Transverse colon (tissue), 4 donors: ENCODE results near the gene AKAP6. TPM values are rescaled to one million over a fixed set of nuclear protein-coding genes. Genes with fewer than 3 reads are reported as not detected.

Experiments
- DNase-seq: peaks from one replicate; pipeline ENCODE4 v3.0.0-alpha.2; 2019
- H3K27ac ChIP-seq, 4 donors: fragments of 200-600 bp; sonication (generic); 2 replicates each; pipeline ENCODE4 v1.5.1; 2016 to 2018; ENCODE audit warnings: inconsistent platforms in 4 of 4
- H3K27me3 ChIP-seq: fragments of 200-600 bp; sonication (generic); 2 replicates; pipeline ENCODE4 v1.5.1; 2017; ENCODE audit warnings: inconsistent platforms
- H3K36me3 ChIP-seq, 4 donors: fragments of 200-600 bp; sonication (generic); 2 replicates each; pipeline ENCODE4 v1.5.1; 2017 to 2019; ENCODE audit warnings: inconsistent platforms in 4 of 4
- H3K4me1 ChIP-seq, 4 donors: fragments of 200-600 bp; sonication (generic); 2 replicates each; pipeline ENCODE4 v1.5.1; 2017 to 2020; ENCODE audit warnings: inconsistent platforms in 4 of 4
- H3K4me3 ChIP-seq, 4 donors: fragments of 200-600 bp; sonication (generic); 1 replicate in 1 of 4; 2 replicates in 3 of 4; pipeline versions ENCODE4 v1.5.1 to v1.6.1; 2017 to 2019; ENCODE audit warnings: inconsistent platforms in 4 of 4
- H3K9me3 ChIP-seq, 2 donors: fragments of 200-600 bp; sonication (generic); 2 replicates each; pipeline ENCODE4 v1.5.1; 2017 to 2019; ENCODE audit warnings: inconsistent platforms in 2 of 2
- CTCF ChIP-seq, 5 experiments: fragments of 200-600 bp in 3 of 5; fragments of 450-650 bp in 2 of 5; sonication (generic) in 3 of 5; IDR thresholded peaks; 1 replicate in 2 of 5; 2 replicates in 3 of 5; pipeline ENCODE4 v1.5.1; 2016 to 2017; ENCODE audit warnings: antibody characterized with exemption in 5 of 5, inconsistent platforms in 3 of 5, mild to moderate bottlenecking in 2 of 5, moderate library complexity in 1 of 5
- EP300 ChIP-seq: sonication (generic); formaldehyde crosslinking; IDR thresholded peaks from one replicate; pipeline ENCODE4 v1.6.1; 2017; ENCODE audit warnings: antibody characterized with exemption, low read depth
- POLR2A ChIP-seq: fragments of 450-650 bp; IDR thresholded peaks from one replicate; pipeline ENCODE4 v1.6.1; 2016; ENCODE audit warnings: antibody characterized with exemption, mild to moderate bottlenecking, moderate library complexity
- POLR2AphosphoS5 ChIP-seq, 3 donors: sonication (generic); formaldehyde crosslinking; IDR thresholded peaks; one replicate each; pipeline ENCODE4 v1.6.1; 2016; ENCODE audit warnings: antibody characterized with exemption in 3 of 3
- WGBS, 2 donors: methylation state at CpG; one replicate each; pipeline ENCODE4 v1.1.5; 2018; ENCODE audit warnings: low coverage in 1 of 2; 5-methylcytosine and 5-hydroxymethylcytosine counted together
- in situ Hi-C, 4 donors: fragments of 200-750 bp; cut with MboI; loops; one replicate each; pipeline versions ENCODE4 v1.15.0 to v1.15.1; 2017; ENCODE audit warnings: low sequenced_read_pairs in 3 of 4, low pct_ligation_motif_present in 1 of 4, low pct_unique_long_range_greater_than_20kb in 1 of 4
- intact Hi-C: fragments of 100-400 bp; cut with DNase I; formaldehyde crosslinking; loops from one replicate; pipeline ENCODE4 v1.15.1; 2023; ENCODE audit warnings: low total_unique reads
- total RNA-seq, 4 donors: library from RNA; depleted of rRNA; stranded (reverse); fragments of >200 nt; gene quantifications; one replicate each; pipeline ENCODE4 v1.1.0, GENCODE V29; 2016

The AKAP6 gene
- total RNA-seq, 4 donors from 2014 or later: 6.3 to 16.7 (median 9.7) TPM

GRCh38 chr14:32675433-32675832, 346.3 kb downstream of the AKAP6 start:
- in situ Hi-C loops: no loop called here
- no peaks in the 10 kb centered on the region for H3K4me1 ChIP-seq
- no peaks in the 10 kb centered on the region for H3K27me3 ChIP-seq
- H3K4me3 ChIP-seq: no peak overlapping the region
- TF ChIP-seq EP300: no peak
- TF ChIP-seq POLR2A: no peak
- TF ChIP-seq CTCF (IDR thresholded peaks at IDR 0.05): no peak
- TF ChIP-seq POLR2AphosphoS5 (IDR thresholded peaks at IDR 0.05): no peak
- no peak for DNase-seq
- H3K27ac ChIP-seq: no peak overlapping the region
- H3K9me3 ChIP-seq: no peaks in the 10 kb centered on the region
- WGBS, 2 donors: 86 to 90% methylated on average over 1 of the region's 1 CpG
- intact Hi-C loops: no loop called here
- no peaks in the 10 kb centered on the region for H3K36me3 ChIP-seq

- no peak for DNase-seq
- H3K36me3 ChIP-seq: no peaks in the 10 kb centered on the region
- H3K27ac ChIP-seq: no peak overlapping the region
- H3K4me1 ChIP-seq: no peaks in the 10 kb centered on the region
- H3K27me3 ChIP-seq: no peaks in the 10 kb centered on the region
- WGBS, 2 donors: 85 to 86% methylated on average over 3 to 5 of the region's 5 CpGs
- H3K4me3 ChIP-seq: no peak overlapping the region
- in situ Hi-C loops (no loop called here), intact Hi-C loops (no loop called here)
- no peak for TF ChIP-seq EP300
- no peak for TF ChIP-seq POLR2AphosphoS5 (IDR thresholded peaks at IDR 0.05)
- no peak for TF ChIP-seq CTCF (IDR thresholded peaks at IDR 0.05)
- no peak for TF ChIP-seq POLR2A
- no peaks in the 10 kb centered on the region for H3K9me3 ChIP-seq
These were observed 348.2 kb downstream of the AKAP6 start for GRCh38 chr14:32677129-32677780.

- Histone ChIP-seq H3K27me3 (no peaks in the 10 kb centered on the region), H3K27ac (no peak overlapping the region), H3K9me3 (no peaks in the 10 kb centered on the region), H3K36me3 (no peaks in the 10 kb centered on the region), H3K4me3 (no peak overlapping the region), H3K4me1 (no peaks in the 10 kb centered on the region)
- DNase-seq: no peak
- in situ Hi-C loops (no loop called here), intact Hi-C loops (no loop called here)
- WGBS, 2 donors: 80 to 92% methylated on average over 3 of the region's 3 CpGs
- TF ChIP-seq POLR2A (no peak), POLR2AphosphoS5 (IDR thresholded peaks at IDR 0.05) (no peak), EP300 (no peak), CTCF (IDR thresholded peaks at IDR 0.05) (no peak)
These were observed 349.0 kb downstream of the AKAP6 start for GRCh38 chr14:32678088-32678487.

GRCh38 chr14:32679927-32680612, 351.0 kb downstream of the AKAP6 start:
- WGBS, 2 donors: 68 to 87% methylated on average over 2 of the region's 2 CpGs
- H3K36me3 ChIP-seq: no peaks in the 10 kb centered on the region
- no peaks in the 10 kb centered on the region for H3K4me1 ChIP-seq
- H3K27me3 ChIP-seq: no peaks in the 10 kb centered on the region
- H3K4me3 ChIP-seq: no peak overlapping the region
- in situ Hi-C loops (no loop called here), intact Hi-C loops (no loop called here)
- no peak for TF ChIP-seq EP300
- no peak for TF ChIP-seq POLR2A
- no peak for TF ChIP-seq POLR2AphosphoS5 (IDR thresholded peaks at IDR 0.05)
- TF ChIP-seq CTCF (IDR thresholded peaks at IDR 0.05): no peak
- no peak for DNase-seq
- no peak overlapping the region for H3K27ac ChIP-seq
- H3K9me3 ChIP-seq: no peaks in the 10 kb centered on the region
